Activated CD8-positive, alpha-beta T cell treated with anti-CD3 and anti-CD28 coated beads for 36 hours (primary cell): Measurements from ENCODE around the gene FOXJ1. TPM values are rescaled to one million over a fixed set of nuclear protein-coding genes. Genes with fewer than 3 reads are reported as not detected.

Experiments used
- ATAC-seq: fragments of 200-7000 bp; cut with Tn5 transposase; one replicate; pipeline ENCODE4 v1.10.0; 2021; ENCODE audit warnings: mild to moderate bottlenecking, moderate library complexity
- CTCF ChIA-PET: fragments of 350-600 bp; sonication (Branson Sonifier 250); formaldehyde crosslinking; loops from one replicate; lab custom pipeline; 2021; ENCODE audit warnings: antibody characterized with exemption; lab: Charles Lee
- POLR2A ChIA-PET: fragments of 350-600 bp; sonication (Branson Sonifier 250); formaldehyde crosslinking; loops from one replicate; lab custom pipeline; 2021; ENCODE audit warnings: antibody characterized with exemption; lab: Charles Lee
- DNase-seq: peaks from one replicate; pipeline ENCODE4 v3.0.0-alpha.2; 2020
- H3K27ac Mint-ChIP-seq: one replicate; pipeline ENCODE4 v1.8.0; 2021; ENCODE audit warnings: mild to moderate bottlenecking, mixed read lengths
- H3K27me3 Mint-ChIP-seq: one replicate; pipeline ENCODE4 v1.8.0; 2021; ENCODE audit warnings: mixed read lengths
- H3K36me3 Mint-ChIP-seq: one replicate; pipeline ENCODE4 v1.8.0; 2021; ENCODE audit warnings: low read depth, mixed read lengths
- H3K4me1 Mint-ChIP-seq: one replicate; pipeline ENCODE4 v1.8.0; 2021; ENCODE audit warnings: low read depth, mixed read lengths
- H3K4me3 Mint-ChIP-seq: one replicate; pipeline ENCODE4 v1.8.0; 2021; ENCODE audit warnings: mild to moderate bottlenecking, moderate library complexity, mixed read lengths
- H3K9me3 Mint-ChIP-seq: one replicate; pipeline ENCODE4 v1.8.0; 2021; ENCODE audit warnings: mixed read lengths
- CTCF ChIP-seq: fragments of 200-600 bp; IDR thresholded peaks from one replicate; pipeline ENCODE4 v1.8.0; 2022; ENCODE audit warnings: antibody characterized with exemption, mild to moderate bottlenecking
- intact Hi-C: fragments of 100-400 bp; cut with micrococcal nuclease; formaldehyde crosslinking; loops from one replicate; pipeline ENCODE4 v1.10.0; 2022
- microRNA-seq: library from miRNA; unstranded; fragments of <30 nt; microRNA quantifications from one replicate; pipeline ENCODE4 v1.2.0, GENCODE V29; 2022; ENCODE audit warnings: borderline microRNAs expressed, borderline replicate concordance
- total RNA-seq, 2 experiments: library from RNA; stranded (reverse); gene quantifications; one replicate each; pipeline ENCODE4 v1.2.3, GENCODE V29; 2021

The FOXJ1 gene
- total RNA-seq, 2 experiments from 2014 or later = 11.1 to 11.6 TPM

GRCh38 chr17:76086384-76086783 is 54.7 kb downstream of the FOXJ1 start:
- intact Hi-C loops = no loop called here
- no peak for DNase-seq
- no peak for ATAC-seq
- TF ChIP-seq CTCF = no peak
- ChIA-PET CTCF (no interaction called here), POLR2A (interaction anchor here (1.3 to 1.9 kb wide), 2 partner anchors 10 to 188 kb away, joined by 3 to 6 read pairs; no protein-coding TSS in a partner anchor)
- Mint-ChIP-seq H3K27ac (no peak overlapping the region), H3K4me1 (no peaks in the 10 kb centered on the region), H3K9me3 (no peaks in the 10 kb centered on the region), H3K27me3 (no peaks in the 10 kb centered on the region), H3K36me3 (peaks cover 12% of the 10 kb centered on the region), H3K4me3 (no peak overlapping the region)

Small RNA genes lying within 50 kb of the gene (microRNA-seq; reads per million reads assigned to microRNA genes)
- gene MIR6868 = 1.5 reads per million

Other genes starting within 250 kb of the FOXJ1 start
- 10 to 100 TPM; 37.1 to 42.2 TPM for gene TRIM65, start 244.3 kb downstream of the FOXJ1 start, total RNA-seq
- 100 to 1,000 TPM; 117 to 126 TPM for gene MRPL38, start 236.4 kb downstream of the FOXJ1 start, total RNA-seq
- 10 to 100 TPM; 13.2 to 16.2 TPM for gene FBF1, start 200.2 kb downstream of the FOXJ1 start, total RNA-seq
- 10 to 100 TPM; 23.0 to 24.1 TPM for gene ACOX1, start 162.1 kb downstream of the FOXJ1 start, total RNA-seq
- 10 to 100 TPM; 11.7 to 13.2 TPM for gene TEN1, start 162.0 kb downstream of the FOXJ1 start, total RNA-seq
- 1 to 10 TPM; 3.8 to 4.1 TPM for gene CDK3, start 140.4 kb downstream of the FOXJ1 start, total RNA-seq
- under 1 TPM; 0.16 to 0.34 TPM for gene EVPL, start 113.9 kb downstream of the FOXJ1 start, total RNA-seq
- gene SRP68, start 68.7 kb downstream of the FOXJ1 start, total RNA-seq = 100 to 1,000 TPM; 132 to 135 TPM
- 1 to 10 TPM; 1.6 to 2.1 TPM for gene GALR2, start 66.5 kb downstream of the FOXJ1 start, total RNA-seq
- 1 to 10 TPM; 2.3 to 3.0 TPM for gene ZACN, start 62.1 kb downstream of the FOXJ1 start, total RNA-seq
- gene EXOC7, start 37.5 kb downstream of the FOXJ1 start, total RNA-seq = 10 to 100 TPM; 53.5 to 64.9 TPM
- 10 to 100 TPM; 37.2 to 44.5 TPM for gene RNF157, start 99.2 kb upstream of the FOXJ1 start, total RNA-seq
- 100 to 1,000 TPM; 267 to 270 TPM for gene UBALD2, start 124.1 kb upstream of the FOXJ1 start, total RNA-seq
- gene QRICH2, start 167.0 kb upstream of the FOXJ1 start, total RNA-seq = under 1 TPM; 0.49 to 0.52 TPM
- gene PRPSAP1, start 212.7 kb upstream of the FOXJ1 start, total RNA-seq = 10 to 100 TPM; 28.1 to 29.9 TPM
- 10 to 100 TPM; 15.7 to 17.7 TPM for gene SPHK1, start 243.4 kb upstream of the FOXJ1 start, total RNA-seq